ENCODE data around the gene C1QTNF1.

The C1QTNF1 gene

DNA sequence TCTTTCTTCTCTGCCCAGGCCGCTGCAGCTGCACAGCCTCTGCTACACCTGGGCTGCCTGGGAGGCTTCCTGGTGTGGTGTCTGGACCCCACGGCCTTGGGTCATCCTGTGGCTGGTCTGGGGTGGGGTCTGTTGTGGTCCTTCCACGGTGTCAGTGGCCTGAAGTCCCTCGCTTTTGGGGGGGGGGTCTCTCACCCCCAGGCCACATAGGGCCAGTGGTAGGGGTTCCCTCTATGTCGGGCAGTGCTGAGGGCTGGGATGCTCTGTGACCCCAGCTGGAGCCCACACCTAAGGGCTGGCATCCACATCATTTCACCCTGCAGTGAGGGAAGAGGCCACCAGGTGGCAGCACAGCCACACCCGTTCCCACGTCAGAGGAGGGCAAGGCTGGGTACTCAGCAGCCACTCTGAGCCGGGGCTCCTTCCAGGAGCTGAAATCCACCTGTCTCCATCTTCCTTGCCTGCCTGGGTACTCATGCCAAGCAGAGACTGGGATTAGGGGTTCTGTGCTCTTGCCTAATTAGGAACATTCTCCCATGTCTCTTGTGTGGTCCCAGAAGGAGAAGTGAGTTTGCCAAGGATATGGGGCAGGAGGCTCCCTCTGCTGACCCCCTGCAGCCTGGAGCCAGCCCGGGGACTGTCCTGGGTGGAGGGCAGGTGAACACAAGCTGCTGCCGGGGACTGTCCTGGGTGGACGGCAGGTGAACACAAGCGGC, 63.6 kb downstream of the C1QTNF1 start:
- TF ChIP-seq, protein P1, sequence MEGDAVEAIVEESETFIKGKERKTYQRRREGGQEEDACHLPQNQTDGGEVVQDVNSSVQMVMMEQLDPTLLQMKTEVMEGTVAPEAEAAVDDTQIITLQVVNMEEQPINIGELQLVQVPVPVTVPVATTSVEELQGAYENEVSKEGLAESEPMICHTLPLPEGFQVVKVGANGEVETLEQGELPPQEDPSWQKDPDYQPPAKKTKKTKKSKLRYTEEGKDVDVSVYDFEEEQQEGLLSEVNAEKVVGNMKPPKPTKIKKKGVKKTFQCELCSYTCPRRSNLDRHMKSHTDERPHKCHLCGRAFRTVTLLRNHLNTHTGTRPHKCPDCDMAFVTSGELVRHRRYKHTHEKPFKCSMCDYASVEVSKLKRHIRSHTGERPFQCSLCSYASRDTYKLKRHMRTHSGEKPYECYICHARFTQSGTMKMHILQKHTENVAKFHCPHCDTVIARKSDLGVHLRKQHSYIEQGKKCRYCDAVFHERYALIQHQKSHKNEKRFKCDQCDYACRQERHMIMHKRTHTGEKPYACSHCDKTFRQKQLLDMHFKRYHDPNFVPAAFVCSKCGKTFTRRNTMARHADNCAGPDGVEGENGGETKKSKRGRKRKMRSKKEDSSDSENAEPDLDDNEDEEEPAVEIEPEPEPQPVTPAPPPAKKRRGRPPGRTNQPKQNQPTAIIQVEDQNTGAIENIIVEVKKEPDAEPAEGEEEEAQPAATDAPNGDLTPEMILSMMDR (IDR thresholded peaks at IDR 0.05; ENCODE audit: insufficient read depth, low read length, missing control alignments): peak; percentile 93
- H3K4me3 ChIP-seq (ENCODE audit: low read depth, low read length): no peak overlapping the region
- ChIA-PET POLR2A (no interaction called here), CTCF (interaction anchor here (0.7 to 10.9 kb wide), 33 partner anchors 9 to 620 kb away, joined by 3 to 473 read pairs (median 5); partner anchors contain the start of gene ENGASE)
- no peak for DNase-seq (ENCODE audit: low read depth, low spot score)

DNA sequence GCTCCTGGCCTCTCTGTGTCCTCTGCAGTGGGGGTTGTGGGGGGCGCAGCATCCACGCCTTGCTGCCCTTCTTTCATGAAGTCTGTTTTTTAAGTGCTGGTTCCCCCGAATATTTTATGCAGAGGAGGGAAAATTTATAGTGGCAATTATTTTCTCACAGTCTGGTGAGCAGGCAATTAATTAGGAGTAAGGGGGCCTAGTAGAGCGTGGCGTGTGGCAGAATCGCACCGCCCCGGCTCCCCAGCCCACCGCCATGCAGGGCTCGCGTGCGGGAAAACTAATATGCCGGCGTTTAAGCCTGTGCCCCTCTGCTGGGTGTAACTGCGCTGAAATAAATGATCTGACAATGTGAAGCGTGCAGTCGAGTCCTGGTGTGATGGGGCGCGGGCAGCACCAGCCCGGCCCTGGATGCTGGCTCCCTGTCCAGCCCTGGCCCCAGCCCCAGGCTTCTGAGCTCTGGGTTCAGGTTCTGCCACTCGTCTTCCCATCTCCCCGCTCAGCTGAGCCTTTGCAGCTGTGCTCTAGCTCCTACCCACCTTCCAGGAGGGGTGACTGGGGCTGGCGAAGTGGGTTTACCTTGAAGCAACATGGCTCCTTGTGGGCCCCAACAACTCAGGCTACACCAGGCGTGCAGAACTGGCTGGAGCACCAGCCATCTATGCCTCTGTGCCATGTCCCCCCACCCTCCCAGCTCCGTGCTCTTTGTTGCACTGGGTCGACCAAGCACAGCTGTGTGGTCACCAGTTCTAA, 64.5 kb downstream of the C1QTNF1 start:
- CTCF ChIA-PET: interaction anchor here (0.7 to 10.9 kb wide), 28 partner anchors 9 to 620 kb away, joined by 3 to 473 read pairs (median 8); partner anchors contain the start of gene ENGASE
- POLR2A ChIA-PET: no interaction called here

DNA sequence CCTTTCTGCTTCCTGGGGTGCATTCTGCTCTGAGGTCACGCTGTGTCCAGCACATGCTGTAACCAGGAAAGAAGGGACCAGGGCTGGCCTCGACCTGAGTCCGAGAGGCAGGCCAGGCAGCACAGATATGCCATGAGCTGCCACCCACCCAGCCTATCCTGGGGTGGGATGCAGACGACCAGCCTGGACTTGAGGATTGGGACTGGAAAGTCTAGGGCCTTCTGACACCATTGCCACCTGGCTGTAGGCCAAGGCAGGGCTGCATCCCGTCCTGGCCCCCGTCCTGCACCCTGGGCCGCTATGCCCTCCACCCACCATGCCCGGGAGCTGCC, 65.0 kb downstream of the C1QTNF1 start:
- ChIA-PET POLR2A (no interaction called here), CTCF (interaction anchor here (1.0 to 10.9 kb wide), 11 partner anchors 12 to 620 kb away, joined by 3 to 473 read pairs (median 11); partner anchors contain the start of gene ENGASE)
- TF ChIP-seq, protein P1 (IDR thresholded peaks at IDR 0.05; ENCODE audit: insufficient read depth, low read length, missing control alignments): no peak
- DNase-seq (ENCODE audit: low read depth, low spot score): no peak
- no peak overlapping the region for H3K4me3 ChIP-seq (ENCODE audit: low read depth, low read length)

More for the DNA sequence above, 64.5 kb downstream of the C1QTNF1 start:
- no peak overlapping the region for H3K4me3 ChIP-seq (ENCODE audit: low read depth, low read length)
- DNase-seq (ENCODE audit: low read depth, low spot score): no peak
- TF ChIP-seq, protein P1 (IDR thresholded peaks at IDR 0.05; ENCODE audit: insufficient read depth, low read length, missing control alignments): no peak

DNA sequence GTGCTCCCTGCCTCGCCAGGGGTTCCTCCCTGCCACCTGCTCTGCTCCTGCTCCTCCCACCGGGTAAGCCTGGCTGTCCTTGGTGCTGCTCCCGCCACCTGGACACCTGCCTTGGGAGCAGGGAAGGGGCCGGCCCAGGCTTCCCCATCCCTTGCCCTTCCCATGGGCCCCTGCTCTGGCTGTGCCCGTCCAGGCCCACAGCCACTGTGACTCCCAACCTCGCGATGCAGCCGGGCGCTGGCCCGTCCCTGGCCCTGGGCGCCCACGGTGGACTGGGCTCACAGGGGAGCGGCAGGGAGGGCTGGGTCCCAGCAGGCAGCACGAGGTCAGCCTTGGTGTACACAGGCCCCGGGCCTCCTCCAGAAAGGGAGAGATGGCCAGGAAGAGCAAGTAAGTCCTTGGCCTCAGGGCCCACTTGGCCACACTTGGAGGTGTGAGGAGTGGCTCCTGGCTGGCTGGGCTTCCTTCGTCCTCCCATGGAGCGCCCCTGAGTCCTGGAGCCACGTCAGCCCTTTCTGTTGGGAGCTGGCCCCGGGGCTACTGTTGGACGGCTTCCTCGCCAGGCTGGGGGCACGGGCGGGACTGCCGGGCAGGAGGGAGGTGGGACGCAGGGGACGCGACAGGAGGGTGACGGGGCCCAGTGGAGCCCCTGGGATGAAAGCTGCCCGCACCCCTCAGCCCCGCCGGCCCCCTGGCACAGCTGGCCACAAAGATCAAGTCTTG, 65.9 kb downstream of the C1QTNF1 start:
- no peak for DNase-seq (ENCODE audit: low read depth, low spot score)
- POLR2A ChIA-PET: no interaction called here

DNA sequence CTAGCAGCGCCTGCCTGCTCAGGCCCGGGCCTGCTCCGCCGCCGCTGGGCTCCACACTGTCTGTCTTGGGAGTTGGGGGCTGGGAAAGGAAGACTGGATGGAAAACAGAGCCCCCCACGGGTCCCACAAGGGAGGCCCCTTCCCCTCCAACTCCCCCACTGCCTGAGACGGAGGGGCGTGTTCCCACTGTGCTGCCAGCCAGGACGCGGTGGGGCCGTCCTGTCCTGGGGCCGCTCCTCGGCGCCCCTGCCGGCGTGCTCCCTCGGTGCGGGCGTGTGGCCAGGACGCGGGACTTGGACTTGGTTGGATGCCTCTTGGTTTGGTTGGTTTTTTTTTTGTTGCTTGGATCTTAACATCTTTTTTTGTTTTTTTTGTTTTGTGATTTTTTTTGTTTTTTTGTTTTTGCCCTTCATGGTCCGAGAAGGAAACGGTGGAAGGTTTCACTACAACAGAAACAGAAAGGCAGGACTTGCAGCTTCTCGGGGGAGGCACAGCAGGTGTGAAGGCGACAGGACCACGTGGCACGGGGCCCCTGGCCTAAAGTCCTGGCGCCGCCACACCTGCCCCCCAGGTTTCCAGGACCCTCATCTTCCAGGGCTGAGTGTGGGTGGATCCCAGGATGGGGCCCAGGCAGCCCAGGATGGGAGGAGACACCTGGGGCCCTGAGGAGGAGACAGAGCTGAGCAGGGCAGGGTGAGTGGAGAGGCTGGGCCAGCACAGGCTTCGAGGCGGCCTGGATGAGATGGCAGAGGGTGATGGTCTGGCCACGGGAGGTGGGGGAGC, 66.7 kb downstream of the C1QTNF1 start:
- no peak for DNase-seq (ENCODE audit: low read depth, low spot score)
- POLR2A ChIA-PET: no interaction called here
- CTCF ChIA-PET: interaction anchor here (0.6 to 10.9 kb wide), 5 partner anchors 31 to 310 kb away, joined by 3 to 473 read pairs (median 6); no protein-coding TSS in a partner anchor
- no peak overlapping the region for H3K4me3 ChIP-seq (ENCODE audit: low read depth, low read length)
- TF ChIP-seq, protein P1 (IDR thresholded peaks at IDR 0.05; ENCODE audit: insufficient read depth, low read length, missing control alignments): peak; percentile 37

More for the DNA sequence above, 65.9 kb downstream of the C1QTNF1 start:
- H3K4me3 ChIP-seq (ENCODE audit: low read depth, low read length): no peak overlapping the region
- TF ChIP-seq, protein P1 (IDR thresholded peaks at IDR 0.05; ENCODE audit: insufficient read depth, low read length, missing control alignments): no peak
- CTCF ChIA-PET: interaction anchor here (0.6 to 10.9 kb wide), 9 partner anchors 15 to 619 kb away, joined by 3 to 473 read pairs (median 11); partner anchors contain the start of gene ENGASE
